Measurements from ENCODE around the gene APBA2. TPM values are rescaled to one million over a fixed set of nuclear protein-coding genes. Genes with fewer than 3 reads are reported as not detected.
"Not testable (repeated sequence)": the region's sequence is repeated elsewhere in the genome, so short reads cannot be mapped to it uniquely, and the experiment has no call there.

Gene APBA2
- total RNA-seq, 1 donor from 2014 or later, result 2.2 TPM

DNA sequence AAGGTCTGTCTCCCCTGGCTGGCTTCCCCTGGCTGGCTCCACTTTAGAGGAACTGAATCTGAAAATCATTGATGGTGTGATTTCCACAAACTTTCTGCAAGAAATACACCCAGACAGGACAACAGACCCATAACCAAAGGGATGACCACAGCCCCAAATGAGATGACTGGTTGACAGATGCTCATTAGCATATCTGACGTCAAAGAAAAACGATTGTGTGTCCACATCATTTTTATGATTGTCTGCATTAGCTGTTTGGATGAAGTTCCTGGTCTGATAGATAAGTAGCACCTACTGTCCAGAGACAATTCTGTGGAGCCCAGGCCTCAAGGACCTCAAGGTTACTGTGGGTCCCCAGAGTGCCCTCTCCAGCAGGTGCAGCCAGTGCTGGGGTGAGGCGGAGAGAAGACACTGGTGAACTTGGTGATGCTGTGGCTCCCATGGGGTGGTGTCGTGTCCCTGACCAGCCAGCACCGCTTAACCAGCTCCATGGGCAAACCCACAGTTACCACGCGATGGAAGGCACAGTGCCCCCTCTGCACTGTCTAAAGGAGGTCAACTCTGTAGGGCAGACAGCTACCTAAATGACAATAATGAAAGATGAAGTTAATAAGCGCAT, 256.5 kb downstream of the APBA2 start:
- DNase-seq (ENCODE audit: low spot score), result peak; percentile 86

GRCh38 chr15:29143293-29143692, 257.5 kb downstream of the APBA2 start:
- peak; percentile 69 for DNase-seq (ENCODE audit: low spot score)

GRCh38 chr15:29143909-29144635, 258.3 kb downstream of the APBA2 start:
- no peak for DNase-seq (ENCODE audit: low spot score)

GRCh38 chr15:29149738-29150075, 263.9 kb downstream of the APBA2 start:
- no peak for DNase-seq (ENCODE audit: low spot score)

GRCh38 chr15:29150515-29151483, 265.0 kb downstream of the APBA2 start:
- DNase-seq (ENCODE audit: low spot score), result no peak

DNA sequence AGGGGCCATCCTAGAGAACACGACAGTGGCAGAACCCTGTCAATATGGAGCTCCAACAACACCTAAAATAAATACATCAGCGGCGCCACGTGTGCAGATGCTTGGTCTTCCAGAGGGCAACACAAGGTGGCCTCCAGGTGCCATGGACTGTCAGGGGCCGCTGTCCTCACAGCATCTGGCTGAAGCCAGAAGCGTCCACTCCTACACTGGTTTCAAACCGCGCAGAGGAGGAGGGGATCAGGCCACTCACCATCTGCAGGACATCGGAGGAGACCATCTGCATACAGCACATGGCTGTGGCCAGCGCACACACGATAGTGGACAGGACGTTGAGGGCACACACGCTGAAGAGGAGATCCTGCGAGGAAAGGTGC, 265.7 kb downstream of the APBA2 start:
- DNase-seq (ENCODE audit: low spot score), result no peak

- no peak for DNase-seq (ENCODE audit: low spot score)
Measured at GRCh38 chr15:29156521-29156920, 270.7 kb downstream of the APBA2 start.

GRCh38 chr15:29159771-29160455, 274.1 kb downstream of the APBA2 start:
- DNase-seq (ENCODE audit: low spot score), result no peak

GRCh38 chr15:29162411-29162810, 276.6 kb downstream of the APBA2 start:
- DNase-seq (ENCODE audit: low spot score), result no peak

DNA sequence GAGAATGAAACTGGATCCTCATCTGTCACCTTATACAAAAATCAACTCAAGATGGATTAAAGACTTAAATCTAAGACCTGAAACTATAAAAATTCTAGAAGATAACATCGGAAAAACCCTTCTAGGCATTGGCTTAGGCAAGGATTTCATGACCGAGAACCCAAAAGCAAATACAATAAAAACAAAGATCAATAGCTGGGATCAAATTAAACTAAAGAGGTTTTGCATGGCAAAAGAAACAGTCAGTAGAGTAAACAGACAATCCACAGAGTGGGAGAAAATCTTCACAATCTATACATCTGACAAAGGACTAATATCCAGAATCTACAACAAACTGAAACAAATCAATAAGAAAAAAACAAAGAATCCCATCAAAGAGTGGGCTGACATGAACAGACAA, 281.3 kb downstream of the APBA2 start:
- DNase-seq (ENCODE audit: low spot score), result not testable (repeated sequence)

Other genes starting within 250 kb of the APBA2 start
- gene GOLGA8M, start 173.6 kb upstream of the APBA2 start, total RNA-seq, result 5.8 TPM
- not detected for gene GOLGA6L7, start 37.3 kb upstream of the APBA2 start, total RNA-seq